HepG2 (cell line): ENCODE measurements around the gene WDR31. TPM values are rescaled to one million over a fixed set of nuclear protein-coding genes. Genes with fewer than 3 reads are reported as not detected.
A peak's percentile ranks its signal among the peaks of the same experiment; 100 is the strongest.

Experiments used
- AHDC1 ChIP-seq: sonication (generic); formaldehyde crosslinking; IDR thresholded peaks from 2 replicates; pipeline ENCODE4 v1.5.1; 2020; ENCODE audit warnings: mild to moderate bottlenecking, missing genetic modification reagents, borderline replicate concordance
- POGK ChIP-seq: sonication (generic); formaldehyde crosslinking; conservative IDR thresholded peaks from 2 replicates; pipeline ENCODE4 v1.8.0; 2022; ENCODE audit warnings: mild to moderate bottlenecking, moderate library complexity, missing genetic modification reagents
- SNAPC2 ChIP-seq: sonication (generic); formaldehyde crosslinking; IDR thresholded peaks from 2 replicates; pipeline ENCODE4 v1.8.1; 2022; ENCODE audit warnings: mild to moderate bottlenecking, missing genetic modification reagents
- TCF7 ChIP-seq: sonication (generic); IDR thresholded peaks from 2 replicates; pipeline ENCODE4 v1.6.1; 2016; ENCODE audit warnings: antibody characterized with exemption, low read depth
- ZBTB33 ChIP-seq: sonication (generic); formaldehyde crosslinking; IDR thresholded peaks from 2 replicates; pipeline ENCODE4 v1.4.0; 2020; ENCODE audit warnings: missing genetic modification reagents
- ZBTB34 ChIP-seq: sonication (generic); formaldehyde crosslinking; IDR thresholded peaks from 2 replicates; pipeline ENCODE4 v1.8.0; 2022; ENCODE audit warnings: mild to moderate bottlenecking, missing genetic modification reagents
- ZNF501 ChIP-seq: sonication (generic); formaldehyde crosslinking; IDR thresholded peaks from 2 replicates; pipeline ENCODE4 v1.5.1; 2020; ENCODE audit warnings: mild to moderate bottlenecking, moderate library complexity, missing genetic modification reagents
- ZNF609 ChIP-seq: sonication (generic); formaldehyde crosslinking; IDR thresholded peaks from 2 replicates; pipeline ENCODE4 v1.4.0; 2020; ENCODE audit warnings: mild to moderate bottlenecking, missing genetic modification reagents, borderline replicate concordance
- ZNF768 ChIP-seq: sonication (generic); formaldehyde crosslinking; IDR thresholded peaks from 2 replicates; pipeline ENCODE4 v1.4.0; 2020; ENCODE audit warnings: missing genetic modification reagents
- ZZZ3 ChIP-seq: sonication (generic); formaldehyde crosslinking; IDR thresholded peaks from 2 replicates; pipeline ENCODE4 v1.4.0; 2020; ENCODE audit warnings: missing genetic modification reagents, mild to moderate bottlenecking, borderline replicate concordance
- polyA plus RNA-seq, 8 experiments: library from polyadenylated mRNA; depleted of rRNA in 3 of 8; stranded (reverse) in 7 of 8; unstranded in 1 of 8; fragments of >200 nt; fragmentation: Illumina TruSeq in 4 of 8; extraction: Trizol in 4 of 8; gene quantifications; 2 replicates each; pipeline versions ENCODE4 v1.2.1 to v1.2.3, GENCODE V29; 2011 to 2016; ENCODE audit warnings: low read depth in 4 of 8, missing spikeins in 1 of 8, mixed read lengths in 1 of 8; ENCODE audit not compliant: insufficient read depth in 1 of 8
- total RNA-seq, 5 experiments: library from RNA; depleted of rRNA; stranded (reverse); fragments of >200 nt; fragmentation: Illumina TruSeq; extraction: Trizol; gene quantifications; 2 replicates each; pipeline ENCODE4 v1.2.3, GENCODE V29; 2016; ENCODE audit warnings: low read depth in 1 of 5

Gene WDR31
- total and polyA plus RNA-seq, 2 of the 13 experiments (the other 11 are each of a cell fraction or from before 2014, with no cell fraction given) = 0.33 to 1.7 TPM

- TF ChIP-seq ZZZ3 (CRISPR knock-in tag) (peak; percentile 29; the same call in 1 of the 2 replicates), ZNF501 (CRISPR knock-in tag) (peak; percentile 90), ZBTB34 (peak; percentile 72; the same call in 1 of the 2 replicates), SNAPC2 (CRISPR knock-in tag) (0 out of 2 replicates have a peak, but pooled peaks have one; percentile 53), AHDC1 (CRISPR knock-in tag) (no peak; the same call in 1 of the 2 replicates), TCF7 (no peak), POGK (CRISPR knock-in tag) (peak; percentile 47; the same call in 1 of the 2 replicates), ZNF768 (CRISPR knock-in tag) (peak; percentile 57; the same call in 1 of the 2 replicates), ZBTB33 (CRISPR knock-in tag) (no peak), ZNF609 (CRISPR knock-in tag) (0 out of 2 replicates have a peak, but pooled peaks have one; percentile 22)
Observed at GRCh38 chr9:113275157-113276131, 64.6 kb downstream of the WDR31 start, which contains the start of the genes CDC26 and PRPF4 (continued).
